IPS-18c (cell line): ENCODE results near the gene LRRC59.
"Not testable (repeated sequence)": the region's sequence is repeated elsewhere in the genome, so short reads cannot be mapped to it uniquely, and the experiment has no call there.

Experiments
- H3K4me3 ChIP-seq: 2 replicates; pipeline ENCODE4 v1.7.0; 2013; ENCODE audit warnings: low read depth, mild to moderate bottlenecking, low read length, moderate library complexity; ENCODE audit not compliant: insufficient read depth
- H3K9me3 ChIP-seq: one replicate; pipeline ENCODE4 v1.6.1; 2013; ENCODE audit warnings: mild to moderate bottlenecking, low read length, moderate library complexity; ENCODE audit not compliant: control insufficient read depth, insufficient read depth

The LRRC59 gene

GRCh38 chr17:50397111-50397918, at the start of gene LRRC59:
TSS of gene LRRC59 (minus strand) at chr17:50397523. CDS start at chr17:50397317, 206 bp downstream.
- no peaks in the 10 kb centered on the region for H3K9me3 ChIP-seq

GRCh38 chr17:50445730-50446325, 48.5 kb upstream of the LRRC59 start:
- H3K9me3 ChIP-seq = no peaks in the 10 kb centered on the region
- H3K4me3 ChIP-seq = no peak overlapping the region

More at GRCh38 chr17:50397111-50397918, at the start of gene LRRC59:
- peak within 1 kb of the TSS; percentile 93 for H3K4me3 ChIP-seq

GRCh38 chr17:50444841-50445715, 47.8 kb upstream of the LRRC59 start:
- Histone ChIP-seq H3K4me3 (no peak overlapping the region), H3K9me3 (no peaks in the 10 kb centered on the region)

GRCh38 chr17:50443505-50443974, 46.2 kb upstream of the LRRC59 start:
- H3K4me3 ChIP-seq = no peak overlapping the region
- no peaks in the 10 kb centered on the region for H3K9me3 ChIP-seq

GRCh38 chr17:50440838-50441829, 43.8 kb upstream of the LRRC59 start:
- no peak overlapping the region for H3K4me3 ChIP-seq
- H3K9me3 ChIP-seq = no peaks in the 10 kb centered on the region

GRCh38 chr17:50440172-50440837, 43.0 kb upstream of the LRRC59 start:
- no peaks in the 10 kb centered on the region for H3K9me3 ChIP-seq
- H3K4me3 ChIP-seq = no peak overlapping the region

GRCh38 chr17:50439008-50439407, 41.7 kb upstream of the LRRC59 start:
- H3K4me3 ChIP-seq = no peak overlapping the region
- no peaks in the 10 kb centered on the region for H3K9me3 ChIP-seq

GRCh38 chr17:50437409-50437808, 40.1 kb upstream of the LRRC59 start:
- Histone ChIP-seq H3K4me3 (no peak overlapping the region), H3K9me3 (no peaks in the 10 kb centered on the region)

GRCh38 chr17:50432125-50432762, 34.9 kb upstream of the LRRC59 start:
- Histone ChIP-seq H3K4me3 (no peak overlapping the region), H3K9me3 (no peaks in the 10 kb centered on the region)

- Histone ChIP-seq H3K9me3 (no peaks in the 10 kb centered on the region), H3K4me3 (no peak overlapping the region)
These were observed 33.7 kb upstream of the LRRC59 start for GRCh38 chr17:50430821-50431618.

GRCh38 chr17:50429793-50430192, 32.5 kb upstream of the LRRC59 start:
- Histone ChIP-seq H3K4me3 (no peak overlapping the region), H3K9me3 (peaks cover 2% of the 10 kb centered on the region)

GRCh38 chr17:50428831-50429424, 31.6 kb upstream of the LRRC59 start:
- no peak overlapping the region for H3K4me3 ChIP-seq
- peaks cover 2% of the 10 kb centered on the region for H3K9me3 ChIP-seq

- H3K9me3 ChIP-seq, H3K4me3 ChIP-seq: not testable (repeated sequence)
These were observed 30.8 kb upstream of the LRRC59 start for GRCh38 chr17:50428126-50428525.

- H3K4me3 ChIP-seq = peak overlapping the region; percentile 62
- H3K9me3 ChIP-seq = peaks cover 2% of the 10 kb centered on the region
These were observed 29.8 kb upstream of the LRRC59 start for GRCh38 chr17:50426814-50427787.
